Activated naive CD4-positive, alpha-beta T cell treated with anti-CD3 and anti-CD28 coated beads, Interleukin-2, amount 50 U/mL, for 16 hours (primary cell): ENCODE results near the gene THOC3.
"Not testable (repeated sequence)": the region's sequence is repeated elsewhere in the genome, so short reads cannot be mapped to it uniquely, and the experiment has no call there.

Source experiments
- DNase-seq: peaks from one replicate; pipeline ENCODE4 v3.0.0-alpha.2; 2020

THOC3 gene

GRCh38 chr5:175938489-175938888, 29.6 kb downstream of the THOC3 start:
- not testable (repeated sequence) for DNase-seq

GRCh38 chr5:175928752-175929151, 39.4 kb downstream of the THOC3 start:
- not testable (repeated sequence) for DNase-seq

GRCh38 chr5:175925106-175925505, 43.0 kb downstream of the THOC3 start:
- not testable (repeated sequence) for DNase-seq

- no peak for DNase-seq
Measured at GRCh38 chr5:175922192-175922885, 45.8 kb downstream of the THOC3 start.

- no peak for DNase-seq
Measured at GRCh38 chr5:175921061-175921730, 46.9 kb downstream of the THOC3 start.

GRCh38 chr5:175920231-175920811, 47.8 kb downstream of the THOC3 start:
- no peak for DNase-seq

GRCh38 chr5:175915066-175916037, 52.8 kb downstream of the THOC3 start:
- not testable (repeated sequence) for DNase-seq

- DNase-seq: not testable (repeated sequence)
Measured at GRCh38 chr5:175913835-175914672, 54.1 kb downstream of the THOC3 start.

GRCh38 chr5:175910072-175910471, 58.0 kb downstream of the THOC3 start:
- DNase-seq: not testable (repeated sequence)
